ENCODE data around the gene PRDM16. TPM values are rescaled to one million over a fixed set of nuclear protein-coding genes. Genes with fewer than 3 reads are reported as not detected.

PRDM16 gene
- total and polyA plus RNA-seq, 3 donors from 2014 or later = 2.1 to 5.6 (median 4.7) TPM

DNA sequence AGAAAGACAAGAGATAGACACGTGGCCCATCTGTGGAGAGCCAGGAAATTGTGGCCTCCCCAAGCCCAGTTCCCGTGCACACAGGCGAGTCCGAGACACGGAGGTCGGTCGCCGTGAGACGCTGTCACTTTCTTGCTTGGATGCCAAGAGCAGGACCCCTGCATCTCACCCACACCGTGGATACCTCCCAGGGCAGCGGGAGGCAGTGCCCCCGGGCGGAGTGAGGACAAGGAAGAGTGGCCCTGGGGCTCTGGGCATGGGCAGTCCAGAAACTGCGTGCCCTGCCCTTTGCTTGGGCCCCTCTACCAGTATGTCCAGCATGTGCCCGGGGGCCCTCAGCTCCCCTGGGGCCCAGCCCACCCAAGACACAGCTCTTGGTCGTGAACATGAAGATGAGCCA, 360.8 kb downstream of the PRDM16 start:
- Histone ChIP-seq H3K27ac (no peak overlapping the region), H3K27me3 (no peaks in the 10 kb centered on the region), H3K4me1 (no peaks in the 10 kb centered on the region), H3K4me3 (no peak overlapping the region), H3K36me3 (ENCODE audit: low read depth, missing control alignments) (no peaks in the 10 kb centered on the region), H3K9me3 (no peaks in the 10 kb centered on the region)
- TF ChIP-seq POLR2A (IDR thresholded peaks at IDR 0.05) = no peak
- TF ChIP-seq, protein P1, sequence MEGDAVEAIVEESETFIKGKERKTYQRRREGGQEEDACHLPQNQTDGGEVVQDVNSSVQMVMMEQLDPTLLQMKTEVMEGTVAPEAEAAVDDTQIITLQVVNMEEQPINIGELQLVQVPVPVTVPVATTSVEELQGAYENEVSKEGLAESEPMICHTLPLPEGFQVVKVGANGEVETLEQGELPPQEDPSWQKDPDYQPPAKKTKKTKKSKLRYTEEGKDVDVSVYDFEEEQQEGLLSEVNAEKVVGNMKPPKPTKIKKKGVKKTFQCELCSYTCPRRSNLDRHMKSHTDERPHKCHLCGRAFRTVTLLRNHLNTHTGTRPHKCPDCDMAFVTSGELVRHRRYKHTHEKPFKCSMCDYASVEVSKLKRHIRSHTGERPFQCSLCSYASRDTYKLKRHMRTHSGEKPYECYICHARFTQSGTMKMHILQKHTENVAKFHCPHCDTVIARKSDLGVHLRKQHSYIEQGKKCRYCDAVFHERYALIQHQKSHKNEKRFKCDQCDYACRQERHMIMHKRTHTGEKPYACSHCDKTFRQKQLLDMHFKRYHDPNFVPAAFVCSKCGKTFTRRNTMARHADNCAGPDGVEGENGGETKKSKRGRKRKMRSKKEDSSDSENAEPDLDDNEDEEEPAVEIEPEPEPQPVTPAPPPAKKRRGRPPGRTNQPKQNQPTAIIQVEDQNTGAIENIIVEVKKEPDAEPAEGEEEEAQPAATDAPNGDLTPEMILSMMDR (IDR thresholded peaks at IDR 0.05) = no peak
- intact Hi-C loops (cut with DNase I; ENCODE audit: low total_unique reads) = no loop called here
- WGBS, 2 donors = 89% methylated on average over 15 to 16 of the region's 16 CpGs
- no peak for DNase-seq

DNA sequence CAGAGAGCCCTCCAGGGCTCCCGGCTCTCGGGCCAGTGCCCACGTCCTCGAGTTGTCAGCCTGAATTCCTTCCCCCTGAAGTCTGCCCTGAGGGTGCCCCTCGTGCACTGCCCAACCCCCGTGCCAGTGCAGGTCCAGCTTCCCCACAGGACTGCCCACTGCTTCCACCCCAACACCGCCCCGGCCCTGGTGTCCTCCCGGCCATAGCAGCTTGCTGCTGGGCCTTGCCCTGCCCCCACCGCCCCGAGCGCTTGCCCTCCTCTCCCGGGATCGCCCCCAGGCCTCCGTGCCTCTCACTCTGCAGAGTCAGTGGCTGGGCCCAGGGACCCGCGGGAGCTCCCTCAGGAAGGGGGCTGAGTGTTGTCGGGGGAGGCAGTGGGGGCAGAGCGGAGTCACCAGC, 361.4 kb downstream of the PRDM16 start:
- WGBS, 2 donors = 87 to 99% methylated on average over 15 to 19 of the region's 19 CpGs
- no peak for TF ChIP-seq POLR2A (IDR thresholded peaks at IDR 0.05)
- TF ChIP-seq, protein P1 (IDR thresholded peaks at IDR 0.05) = no peak
- Histone ChIP-seq H3K27ac (no peak overlapping the region), H3K27me3 (no peaks in the 10 kb centered on the region), H3K4me1 (no peaks in the 10 kb centered on the region), H3K36me3 (ENCODE audit: low read depth, missing control alignments) (no peaks in the 10 kb centered on the region), H3K4me3 (no peak overlapping the region), H3K9me3 (no peaks in the 10 kb centered on the region)
- intact Hi-C loops (cut with DNase I; ENCODE audit: low total_unique reads) = no loop called here
- DNase-seq = no peak

DNA sequence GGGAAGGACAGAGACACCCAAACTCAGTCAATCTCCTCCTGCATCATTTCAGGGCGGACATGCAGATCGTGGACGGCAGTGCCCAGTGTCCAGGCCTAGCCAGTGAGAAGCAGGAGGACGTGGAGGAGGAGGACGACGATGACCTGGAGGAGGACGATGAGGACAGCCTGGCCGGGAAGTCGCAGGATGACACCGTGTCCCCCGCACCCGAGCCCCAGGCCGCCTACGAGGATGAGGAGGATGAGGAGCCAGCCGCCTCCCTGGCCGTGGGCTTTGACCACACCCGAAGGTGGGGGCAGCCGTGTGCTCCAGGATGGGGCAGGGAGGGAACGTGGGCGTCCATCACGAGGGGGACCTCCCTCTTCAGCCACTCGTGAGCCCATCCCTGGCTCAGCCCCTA, 361.8 kb downstream of the PRDM16 start:
- Histone ChIP-seq H3K9me3 (no peaks in the 10 kb centered on the region), H3K4me1 (no peaks in the 10 kb centered on the region), H3K4me3 (no peak overlapping the region), H3K27ac (no peak overlapping the region), H3K27me3 (no peaks in the 10 kb centered on the region), H3K36me3 (ENCODE audit: low read depth, missing control alignments) (no peaks in the 10 kb centered on the region)
- intact Hi-C loops (cut with DNase I; ENCODE audit: low total_unique reads) = no loop called here
- no peak for DNase-seq
- TF ChIP-seq POLR2A (IDR thresholded peaks at IDR 0.05) = no peak
- 79% methylated on average over 22 of the region's 22 CpGs; no CpG with 5 or more reads in 1 of the 2 donors for WGBS, 2 donors

DNA sequence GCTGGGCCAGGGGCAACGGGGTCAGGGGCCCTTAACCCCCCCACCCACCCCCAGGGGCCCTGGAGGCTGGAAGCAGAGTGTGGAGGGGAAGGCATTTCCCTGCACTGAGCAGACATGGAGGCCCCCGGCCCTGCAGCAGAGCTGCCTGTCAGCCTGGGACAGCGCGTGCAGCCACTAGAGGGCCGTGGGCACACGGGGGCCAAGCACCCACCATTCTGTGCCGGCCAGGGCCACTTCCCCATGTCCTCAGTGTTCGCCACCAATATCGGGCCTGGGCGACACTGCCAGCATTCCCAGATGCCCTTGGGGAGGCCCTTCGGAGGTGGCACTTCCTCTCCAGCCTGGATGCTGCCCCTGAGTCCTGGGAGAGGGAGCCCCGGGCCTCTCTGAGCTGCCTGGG, 362.3 kb downstream of the PRDM16 start:
- no peaks in the 10 kb centered on the region for H3K36me3 ChIP-seq (ENCODE audit: low read depth, missing control alignments)
- no peak overlapping the region for H3K4me3 ChIP-seq
- no peaks in the 10 kb centered on the region for H3K4me1 ChIP-seq
- no peak for DNase-seq
- intact Hi-C loops (cut with DNase I; ENCODE audit: low total_unique reads) = no loop called here
- no peaks in the 10 kb centered on the region for H3K9me3 ChIP-seq
- TF ChIP-seq, protein P1 (IDR thresholded peaks at IDR 0.05) = no peak
- no peak for TF ChIP-seq POLR2A (IDR thresholded peaks at IDR 0.05)
- WGBS, 2 donors = 61% methylated on average over 12 of the region's 12 CpGs; no CpG with 5 or more reads in 1 of the 2 donors
- no peak overlapping the region for H3K27ac ChIP-seq
- no peaks in the 10 kb centered on the region for H3K27me3 ChIP-seq

DNA sequence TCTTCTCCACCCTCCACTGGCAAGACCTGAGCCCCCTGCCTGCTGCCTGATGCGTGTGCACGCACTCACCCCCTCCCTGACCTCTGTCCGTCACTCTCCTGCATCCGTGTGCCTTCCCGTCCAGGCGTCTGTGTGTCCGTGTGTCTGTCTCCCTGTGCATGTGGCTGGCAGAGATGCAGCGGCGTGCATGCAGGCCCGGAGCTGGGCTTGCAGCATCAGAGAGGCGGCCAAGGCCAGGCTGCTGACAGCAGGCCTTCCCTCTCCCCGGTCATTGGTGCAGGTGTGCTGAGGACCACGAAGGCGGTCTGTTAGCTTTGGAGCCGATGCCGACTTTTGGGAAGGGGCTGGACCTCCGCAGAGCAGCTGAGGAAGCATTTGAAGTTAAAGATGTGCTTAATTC, 362.7 kb downstream of the PRDM16 start:
- intact Hi-C loops (cut with DNase I; ENCODE audit: low total_unique reads) = no loop called here
- Histone ChIP-seq H3K36me3 (ENCODE audit: low read depth, missing control alignments) (no peaks in the 10 kb centered on the region), H3K4me3 (no peak overlapping the region), H3K27ac (no peak overlapping the region), H3K4me1 (no peaks in the 10 kb centered on the region), H3K27me3 (no peaks in the 10 kb centered on the region), H3K9me3 (no peaks in the 10 kb centered on the region)
- DNase-seq = no peak
- TF ChIP-seq, protein P1 (IDR thresholded peaks at IDR 0.05) = no peak
- no peak for TF ChIP-seq POLR2A (IDR thresholded peaks at IDR 0.05)
- 86% methylated on average over 17 of the region's 17 CpGs; no CpG with 5 or more reads in 1 of the 2 donors for WGBS, 2 donors

All from testis (tissue), 3 donors.